ENCODE measurements around the gene NEURL1B. TPM values are rescaled to one million over a fixed set of nuclear protein-coding genes. Genes with fewer than 3 reads are reported as not detected.

Gene NEURL1B
- total and polyA plus RNA-seq, 12 donors = 14.4 to 45.8 (median 21.6) TPM

DNA sequence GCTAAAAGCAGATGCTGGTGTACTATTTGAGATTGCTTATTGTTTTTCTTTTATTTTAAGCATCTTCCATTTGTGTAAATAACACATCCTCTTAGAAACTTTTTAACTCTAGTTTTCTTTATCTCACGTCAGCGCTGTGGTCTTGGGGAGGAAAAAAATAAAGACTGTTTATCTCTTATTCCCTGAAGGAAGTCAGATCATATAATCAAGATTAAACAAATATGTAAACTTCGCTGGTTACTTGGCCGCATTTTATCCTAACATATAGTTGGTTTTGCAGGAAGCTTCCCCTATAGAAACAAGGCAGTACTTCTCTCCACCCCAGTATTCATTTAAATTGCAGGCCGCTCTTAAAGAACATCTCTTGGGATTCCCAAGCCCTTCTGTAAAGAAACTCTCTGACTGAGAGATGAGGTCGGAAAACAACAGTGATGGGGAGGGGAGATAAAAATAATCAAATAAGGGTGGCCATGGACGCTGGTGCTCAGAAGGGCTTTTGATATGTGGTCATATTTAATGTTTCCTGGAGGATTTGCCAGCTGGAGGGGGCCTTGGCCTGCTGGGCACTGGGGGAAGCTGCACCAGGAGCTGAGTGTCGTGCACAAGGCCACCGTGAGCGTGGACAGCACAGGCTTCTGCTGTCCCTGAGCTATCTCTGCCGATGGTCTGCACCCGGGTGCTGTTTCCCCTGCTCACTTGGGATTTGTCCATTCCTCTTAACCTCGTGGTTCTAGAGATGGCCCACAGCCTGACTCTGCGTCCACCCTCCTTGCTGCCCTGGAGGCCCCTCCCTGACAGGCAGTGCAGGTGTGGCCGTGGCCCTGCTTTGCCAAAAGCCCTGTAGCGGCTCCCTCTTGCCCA is 23.8 kb downstream of the NEURL1B start:
- Histone ChIP-seq H3K36me3 (peaks cover 0 to 40% (median 0%) of the 10 kb centered on the region in 9 donors), H3K4me1 (peaks cover 37 to 96% (median 81%) of the 10 kb centered on the region in 9 donors), H3K27me3 (no peaks in the 10 kb centered on the region), H3K4me3 (peak overlapping the region in 1 of 10 donors; percentile 11), H3K27ac (peak overlapping the region in 8 of 10 donors; percentile 1 to 99 (median 52)), H3K9me3 (no peaks in the 10 kb centered on the region)
- TF ChIP-seq CTCF (IDR thresholded peaks at IDR 0.05) = no peak
- WGBS, 2 donors = 47 to 57% methylated on average over 16 of the region's 16 CpGs
- no peak for DNase-seq
- ATAC-seq = peak in 1 of 8 donors; percentile 31
- intact Hi-C loops (cut with DNase I) = loop anchor here in 2 of 10 donors (5.0 kb wide), 1 partner anchor 32 kb away; no protein-coding TSS in a partner anchor

DNA sequence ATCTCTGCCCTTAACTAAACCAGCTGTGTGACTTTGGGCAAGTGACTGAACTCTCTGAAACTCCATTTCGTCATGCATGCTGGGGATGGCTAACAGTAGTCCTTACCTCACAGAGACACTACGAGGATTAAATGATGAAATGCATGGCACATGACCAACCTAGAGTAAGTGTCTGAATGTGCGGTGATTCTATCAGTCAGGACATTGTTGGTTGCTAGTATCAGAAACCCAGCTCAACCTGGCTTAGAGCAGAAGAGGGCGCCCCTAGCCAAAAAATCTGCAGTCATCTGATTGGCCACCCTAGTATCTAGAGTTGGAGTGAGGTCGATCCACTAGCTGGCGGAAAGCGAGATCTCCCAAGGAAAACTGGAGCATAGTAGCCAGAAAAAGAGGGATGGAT is 25.2 kb downstream of the NEURL1B start:
- H3K9me3 ChIP-seq = no peaks in the 10 kb centered on the region
- H3K4me1 ChIP-seq = peaks cover 34 to 96% (median 67%) of the 10 kb centered on the region in 9 donors
- H3K4me3 ChIP-seq = no peak overlapping the region
- 41 to 47% methylated on average over 7 of the region's 7 CpGs for WGBS, 2 donors
- peaks cover 0 to 43% (median 0%) of the 10 kb centered on the region in 9 donors for H3K36me3 ChIP-seq
- H3K27me3 ChIP-seq = no peaks in the 10 kb centered on the region
- DNase-seq (no peak), ATAC-seq (peak; percentile 16 to 63 (median 52))
- peak in 5 of 9 donors; percentile 31 to 50 (median 46) for TF ChIP-seq CTCF (IDR thresholded peaks at IDR 0.05)
- intact Hi-C loops (cut with DNase I) = no loop called here
- peak overlapping the region in 7 of 10 donors; percentile 10 to 99 (median 38) for H3K27ac ChIP-seq

- intact Hi-C loops (cut with DNase I) = loop anchor here in 1 of 10 donors (2.0 kb wide), 1 partner anchor 29 kb away; no protein-coding TSS in a partner anchor
- no peaks in the 10 kb centered on the region for H3K9me3 ChIP-seq
- 52 to 56% methylated on average over 7 of the region's 7 CpGs for WGBS, 2 donors
- ATAC-seq = peak in 4 of 8 donors; percentile 7 to 25 (median 15)
- H3K27ac ChIP-seq = peak overlapping the region; percentile 9 to 92 (median 58)
- no peak overlapping the region for H3K4me3 ChIP-seq
- H3K36me3 ChIP-seq = peaks cover 0 to 45% (median 0%) of the 10 kb centered on the region in 9 donors
- no peaks in the 10 kb centered on the region for H3K27me3 ChIP-seq
- no peak for DNase-seq
- peaks cover 24 to 96% (median 62%) of the 10 kb centered on the region in 9 donors for H3K4me1 ChIP-seq
- TF ChIP-seq CTCF (IDR thresholded peaks at IDR 0.05) = no peak
Measured at GRCh38 chr5:172667786-172668593, 26.9 kb downstream of the NEURL1B start.

- Histone ChIP-seq H3K4me3 (no peak overlapping the region), H3K27ac (peak overlapping the region; percentile 9 to 92 (median 58)), H3K9me3 (no peaks in the 10 kb centered on the region), H3K36me3 (peaks cover 0 to 51% (median 0%) of the 10 kb centered on the region in 9 donors), H3K27me3 (no peaks in the 10 kb centered on the region), H3K4me1 (peaks cover 24 to 96% (median 64%) of the 10 kb centered on the region in 9 donors)
- DNase-seq = no peak
- intact Hi-C loops (cut with DNase I) = loop anchor here in 1 of 10 donors (2.0 kb wide), 1 partner anchor 28 kb away; no protein-coding TSS in a partner anchor
- WGBS, 2 donors = 49 to 59% methylated on average over 11 of the region's 11 CpGs
- no peak for TF ChIP-seq CTCF (IDR thresholded peaks at IDR 0.05)
- ATAC-seq = peak in 1 of 8 donors; percentile 13
Measured at GRCh38 chr5:172668594-172669071, 27.6 kb downstream of the NEURL1B start.
